ENCODE results near the gene SNTB2. TPM values are rescaled to one million over a fixed set of nuclear protein-coding genes. Genes with fewer than 3 reads are reported as not detected.

Gene SNTB2
- total RNA-seq, 1 experiment from 2014 or later, result 20.2 TPM

DNA sequence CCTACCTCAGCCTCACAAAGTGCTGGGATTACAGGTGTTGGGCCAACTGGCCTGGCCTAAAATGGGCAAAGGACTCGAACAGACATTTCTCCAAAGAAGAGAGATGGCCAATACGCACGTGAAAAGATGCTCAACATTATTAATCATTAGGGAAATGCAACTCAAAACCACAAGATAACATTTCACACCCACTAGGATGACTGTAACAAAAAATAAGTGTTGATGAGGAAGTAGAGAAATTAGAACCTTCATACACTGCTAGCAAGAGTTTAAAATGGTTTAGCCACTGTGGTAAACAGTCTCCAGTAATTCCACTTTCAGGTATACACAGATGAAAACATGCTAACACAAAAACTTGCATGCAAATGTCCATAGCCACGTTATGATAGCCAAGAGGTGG, 159.0 kb downstream of the SNTB2 start:
- Histone ChIP-seq H3K14ac (ENCODE audit: insufficient read depth, low read length) (no peak overlapping the region), H3K79me1 (ENCODE audit: insufficient read depth, low read depth, low read length, poor library complexity, severe bottlenecking) (peaks cover 6% of the 10 kb centered on the region), H2BK120ac (ENCODE audit: low read depth, low read length, poor library complexity, severe bottlenecking) (no peak overlapping the region), H2BK20ac (ENCODE audit: low read depth, low read length, poor library complexity, severe bottlenecking) (no peak overlapping the region), H3K9me3 (ENCODE audit: control insufficient read depth, low read depth, low read length) (no peaks in the 10 kb centered on the region), H4K8ac (replicated peaks; ENCODE audit: insufficient read length, low read depth, low read length) (no peak overlapping the region), H3K4ac (ENCODE audit: low read depth, low read length) (no peak overlapping the region), H2BK12ac (ENCODE audit: insufficient read length, low read depth, low read length) (no peak overlapping the region), H3K4me2 (ENCODE audit: insufficient read depth, insufficient read length, low read length) (no peak overlapping the region), H2BK15ac (ENCODE audit: low read depth, low read length) (no peak overlapping the region), H3K23me2 (ENCODE audit: insufficient read length, low read depth, low read length, poor library complexity, severe bottlenecking) (no peaks in the 10 kb centered on the region), H4K5ac (ENCODE audit: insufficient read length, low read depth, low read length) (no peak overlapping the region), H4K91ac (ENCODE audit: insufficient read length, low read depth, low read length) (no peak overlapping the region), H3K56ac (ENCODE audit: insufficient read length, low read depth, low read length) (no peak overlapping the region), H3K18ac (ENCODE audit: insufficient read length, low read depth, low read length) (no peak overlapping the region), H2AK5ac (ENCODE audit: insufficient read length, low read length) (no peak overlapping the region), H4K20me1 (ENCODE audit: control insufficient read depth, insufficient read depth, insufficient read length) (no peaks in the 10 kb centered on the region), H3T11ph (ENCODE audit: low read length) (no peak overlapping the region), H3K79me2 (ENCODE audit: insufficient read depth, low read length) (peaks cover 1% of the 10 kb centered on the region; the same call in 1 of the 2 replicates), H3K27ac (ENCODE audit: insufficient read length, low read depth, low read length) (no peak overlapping the region), H2AFZ (ENCODE audit: low read length) (no peak overlapping the region), H3K9ac (ENCODE audit: extremely low read depth, insufficient read length, low read length) (no peak overlapping the region), H3K23ac (ENCODE audit: insufficient read length, low read depth, low read length) (no peak overlapping the region), H3K27me3 (ENCODE audit: insufficient read depth, low read length) (no peaks in the 10 kb centered on the region), H3K4me1 (ENCODE audit: insufficient read depth, low read length) (no peaks in the 10 kb centered on the region), H2BK5ac (ENCODE audit: insufficient read length, low read length) (no peak overlapping the region)
- Mint-ChIP-seq H3K27ac (no peak overlapping the region; a peak in 1 of 7 replicates), H3K27me3 (ENCODE audit: low read depth) (no peaks in the 10 kb centered on the region), H3K9me3 (no peaks in the 10 kb centered on the region), H3K36me3 (ENCODE audit: insufficient read depth in 1 of 3, low read depth in 3 of 3) (peaks cover 10 to 37% (median 28%) of the 10 kb centered on the region in 3 experiments; a peak in 6 of 7 replicates), H3K4me3 (no peak overlapping the region), H3K4me1 (peaks cover 2 to 4% of the 10 kb centered on the region in 2 experiments; a peak in 3 of 4 replicates)
- TF ChIP-seq, protein P1, sequence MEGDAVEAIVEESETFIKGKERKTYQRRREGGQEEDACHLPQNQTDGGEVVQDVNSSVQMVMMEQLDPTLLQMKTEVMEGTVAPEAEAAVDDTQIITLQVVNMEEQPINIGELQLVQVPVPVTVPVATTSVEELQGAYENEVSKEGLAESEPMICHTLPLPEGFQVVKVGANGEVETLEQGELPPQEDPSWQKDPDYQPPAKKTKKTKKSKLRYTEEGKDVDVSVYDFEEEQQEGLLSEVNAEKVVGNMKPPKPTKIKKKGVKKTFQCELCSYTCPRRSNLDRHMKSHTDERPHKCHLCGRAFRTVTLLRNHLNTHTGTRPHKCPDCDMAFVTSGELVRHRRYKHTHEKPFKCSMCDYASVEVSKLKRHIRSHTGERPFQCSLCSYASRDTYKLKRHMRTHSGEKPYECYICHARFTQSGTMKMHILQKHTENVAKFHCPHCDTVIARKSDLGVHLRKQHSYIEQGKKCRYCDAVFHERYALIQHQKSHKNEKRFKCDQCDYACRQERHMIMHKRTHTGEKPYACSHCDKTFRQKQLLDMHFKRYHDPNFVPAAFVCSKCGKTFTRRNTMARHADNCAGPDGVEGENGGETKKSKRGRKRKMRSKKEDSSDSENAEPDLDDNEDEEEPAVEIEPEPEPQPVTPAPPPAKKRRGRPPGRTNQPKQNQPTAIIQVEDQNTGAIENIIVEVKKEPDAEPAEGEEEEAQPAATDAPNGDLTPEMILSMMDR (conservative IDR thresholded peaks at IDR 0.05), result no peak
- DNase-seq, result no peak
- no CpG with 5 or more reads among the region's 4 CpGs for WGBS (ENCODE audit: extremely low coverage, insufficient read length, low lambda C conversion rate)
